HG02571 (cell line): Measurements from ENCODE around the gene MUC5AC.

Source experiments
- ATAC-seq: cut with Tn5 transposase; IDR thresholded peaks from one replicate; pipeline ENCODE4 v1.9.1; 2021; ENCODE audit warnings: mild to moderate bottlenecking, moderate library complexity; ENCODE audit not compliant: unreplicated experiment

The MUC5AC gene

DNA sequence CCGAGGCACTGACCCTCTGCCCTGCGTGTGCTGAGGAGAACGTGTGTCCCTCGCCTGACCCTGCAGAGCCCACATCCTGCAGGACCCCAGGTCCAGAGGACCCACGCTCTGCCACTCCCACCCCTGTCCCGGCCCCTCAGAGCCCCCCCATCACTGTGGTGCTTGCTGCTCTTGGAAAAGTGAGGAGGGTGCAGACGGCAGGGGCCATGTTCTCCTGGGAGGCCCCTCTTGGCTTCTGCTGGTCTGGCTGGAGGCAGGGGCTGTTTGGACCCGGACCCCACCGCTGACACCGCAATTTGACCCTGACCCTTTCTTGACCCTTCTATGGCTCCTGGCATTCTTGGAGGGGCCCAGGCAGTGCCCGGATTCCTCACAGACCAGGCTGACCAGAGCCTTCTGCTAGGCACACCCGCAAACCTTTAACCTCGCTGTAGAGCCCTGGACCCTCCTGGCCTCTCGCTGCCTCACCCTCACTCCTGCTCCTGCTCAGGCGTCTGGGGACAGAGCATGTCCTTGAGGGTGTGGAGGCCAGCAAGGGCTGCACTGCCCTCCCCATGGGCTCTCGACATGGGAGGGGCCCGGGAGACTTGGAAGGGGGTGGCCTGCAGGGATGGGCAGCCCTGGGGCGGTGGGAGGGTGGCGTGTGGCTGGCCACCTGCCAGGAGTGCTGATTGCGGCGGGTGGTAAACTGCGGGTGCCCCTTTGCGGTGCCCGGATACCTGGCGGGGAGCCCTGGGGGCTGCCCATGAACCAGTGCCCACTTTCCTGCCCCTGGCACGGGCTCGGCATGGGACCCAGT lies 37.0 kb upstream of the MUC5AC start:
- no peak for ATAC-seq

GRCh38 chr11:1121331-1121812 lies 36.4 kb upstream of the MUC5AC start:
- no peak for ATAC-seq

DNA sequence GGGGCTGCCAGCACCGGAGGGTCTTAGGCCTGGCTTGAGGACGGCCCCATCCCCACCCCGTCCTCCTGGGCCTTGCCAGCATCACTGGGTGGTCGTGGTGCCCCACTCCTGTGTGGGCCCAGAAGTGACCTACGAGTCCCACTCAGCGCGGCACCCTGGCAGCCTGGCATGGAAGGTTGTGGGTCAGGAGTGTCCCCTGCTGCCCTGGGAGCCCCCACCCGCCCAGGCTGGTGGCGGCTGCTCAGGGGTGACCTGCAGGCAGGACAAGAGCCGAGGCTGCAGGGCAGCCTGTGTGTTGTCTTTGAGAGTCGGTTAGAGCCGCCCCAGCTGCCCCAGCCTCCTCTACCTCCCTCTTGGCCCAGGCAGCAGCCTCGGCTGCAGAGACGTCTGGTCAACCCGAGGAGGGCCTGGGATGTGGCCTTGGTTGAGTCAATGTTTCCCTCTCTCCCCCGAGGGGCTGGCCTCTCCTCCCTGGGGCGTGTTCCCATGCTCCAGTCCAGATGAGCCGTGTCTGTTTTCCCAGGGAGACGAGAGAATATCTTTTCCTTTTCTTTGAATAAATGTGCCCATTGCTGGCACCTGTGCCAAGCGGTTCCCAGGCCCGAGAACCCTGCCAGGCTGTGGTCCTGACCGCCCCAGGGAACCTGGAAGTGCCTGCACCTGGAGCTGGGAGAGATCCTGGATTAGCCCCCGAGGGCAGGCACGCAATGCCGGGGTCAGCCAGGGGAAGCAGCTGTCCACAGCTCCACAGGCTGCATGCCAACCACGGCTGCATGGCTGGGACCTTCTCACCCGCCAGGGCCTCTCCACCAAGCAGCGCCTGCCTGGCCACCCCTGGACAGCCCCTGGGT lies 35.7 kb upstream of the MUC5AC start:
- ATAC-seq = no peak

- ATAC-seq = no peak
Measured at GRCh38 chr11:1122664-1123002, 35.1 kb upstream of the MUC5AC start.

DNA sequence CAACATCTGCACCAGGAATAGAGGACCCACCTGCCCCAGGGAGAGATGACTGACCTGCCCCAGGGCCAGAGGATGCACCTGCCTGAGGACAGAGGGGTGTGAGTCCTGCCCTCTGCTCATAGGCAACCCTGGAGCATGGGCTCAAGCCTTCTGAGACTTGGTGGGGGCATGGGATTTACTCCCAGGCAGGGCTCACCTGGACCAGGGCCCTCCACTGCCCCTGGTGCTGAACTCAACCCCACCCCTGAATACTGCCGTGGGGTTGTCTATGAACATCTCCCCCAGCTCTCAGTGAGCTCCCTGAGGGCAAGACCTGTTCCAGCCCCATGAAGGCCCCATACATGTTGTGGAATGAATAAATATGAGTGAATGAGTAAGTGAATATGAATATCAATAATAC lies 33.8 kb upstream of the MUC5AC start:
- ATAC-seq = no peak

- no peak for ATAC-seq
Measured at GRCh38 chr11:1125803-1126202, 31.9 kb upstream of the MUC5AC start.

- ATAC-seq = no peak
Measured at GRCh38 chr11:1126491-1126926, 31.2 kb upstream of the MUC5AC start.

GRCh38 chr11:1126935-1127663 lies 30.7 kb upstream of the MUC5AC start:
- no peak for ATAC-seq

DNA sequence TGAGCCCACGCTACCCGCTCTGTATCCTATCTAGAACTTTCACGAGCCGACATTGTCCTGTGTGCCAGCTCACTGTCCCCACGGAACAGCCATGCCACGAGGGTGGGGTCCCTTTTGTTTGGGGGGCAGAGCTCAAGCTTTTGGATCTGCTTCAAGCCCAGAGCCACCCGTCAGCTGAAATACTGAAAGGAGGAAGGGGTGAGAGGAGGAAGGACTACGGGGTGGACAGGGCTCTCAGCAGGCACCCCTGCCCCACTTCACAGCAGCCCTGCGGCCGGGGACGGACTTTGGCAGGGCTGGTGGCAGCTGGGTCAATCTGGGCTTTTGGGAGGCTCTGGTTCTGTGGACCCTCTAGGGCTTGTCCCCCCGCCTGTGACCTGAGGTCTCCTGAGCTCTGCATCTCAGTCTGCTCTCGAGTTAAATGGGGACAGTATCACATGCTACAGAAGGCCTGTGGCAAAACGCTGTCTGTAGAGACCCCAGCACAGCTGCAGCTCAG lies 30.0 kb upstream of the MUC5AC start:
- no peak for ATAC-seq

DNA sequence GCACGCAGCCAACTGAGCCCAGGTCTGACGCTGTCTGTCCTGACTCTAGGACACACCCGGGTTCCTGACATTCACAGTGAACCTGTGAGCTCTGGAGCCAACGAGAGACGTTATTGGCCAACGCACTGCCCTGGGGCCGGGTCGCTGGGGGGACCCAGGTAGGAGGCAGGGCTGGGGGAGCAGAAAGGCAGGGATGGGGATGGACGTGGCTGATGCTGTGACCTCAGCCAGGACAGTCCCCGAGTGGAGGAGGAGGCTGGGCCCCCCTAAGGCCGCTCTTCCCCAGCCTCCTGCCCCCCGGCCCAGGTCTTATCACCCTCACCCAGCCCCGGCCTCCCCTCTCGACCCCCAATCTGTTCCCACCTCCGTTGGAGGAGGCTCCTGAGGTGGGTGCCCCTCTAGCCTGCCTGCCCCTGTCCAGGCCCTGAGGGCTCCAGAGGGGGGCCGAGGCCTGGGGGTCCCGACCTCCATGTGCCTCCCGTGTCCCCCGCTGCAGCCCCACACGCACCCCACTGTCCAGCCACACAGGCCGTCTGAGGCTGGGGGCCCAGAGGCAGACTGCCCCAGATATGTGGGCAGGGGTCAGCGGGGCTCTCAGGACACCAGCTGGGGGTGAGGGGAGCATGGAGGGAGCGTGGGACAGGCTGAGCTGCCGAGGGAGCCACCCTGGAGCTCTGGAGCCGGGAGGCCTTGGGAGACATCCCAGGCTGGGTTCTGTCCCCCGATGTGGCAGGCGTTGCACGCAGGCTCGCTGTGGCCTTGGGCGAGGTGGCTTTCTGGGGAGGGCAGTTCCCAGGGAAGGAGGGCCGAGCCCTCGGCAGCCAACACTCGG lies 29.2 kb upstream of the MUC5AC start:
- no peak for ATAC-seq

DNA sequence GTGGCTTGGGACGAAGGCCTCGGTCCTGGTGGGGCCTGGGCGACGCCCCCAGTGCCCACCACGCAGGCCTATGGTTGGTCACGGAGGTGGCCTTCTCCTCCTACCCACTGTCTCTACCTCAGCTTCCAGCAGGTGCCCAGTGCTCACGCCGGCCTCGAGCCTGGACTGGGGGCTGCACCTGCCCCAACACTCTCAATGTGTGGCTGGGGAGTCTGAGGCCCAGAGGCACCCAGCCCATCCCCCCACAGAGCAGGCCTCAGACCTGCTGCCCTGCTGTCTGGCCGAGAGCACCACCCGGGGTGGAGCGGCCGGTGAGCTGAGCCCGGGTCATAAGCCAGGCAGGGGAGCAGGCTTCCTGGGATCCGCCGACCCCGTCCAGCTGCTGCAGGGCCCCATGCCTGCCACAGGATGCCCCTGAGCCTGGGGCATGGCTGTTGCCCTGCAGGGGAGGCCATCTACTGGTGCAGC lies 28.6 kb upstream of the MUC5AC start:
- no peak for ATAC-seq

- no peak for ATAC-seq
Measured at GRCh38 chr11:1129611-1130160, 28.1 kb upstream of the MUC5AC start.

DNA sequence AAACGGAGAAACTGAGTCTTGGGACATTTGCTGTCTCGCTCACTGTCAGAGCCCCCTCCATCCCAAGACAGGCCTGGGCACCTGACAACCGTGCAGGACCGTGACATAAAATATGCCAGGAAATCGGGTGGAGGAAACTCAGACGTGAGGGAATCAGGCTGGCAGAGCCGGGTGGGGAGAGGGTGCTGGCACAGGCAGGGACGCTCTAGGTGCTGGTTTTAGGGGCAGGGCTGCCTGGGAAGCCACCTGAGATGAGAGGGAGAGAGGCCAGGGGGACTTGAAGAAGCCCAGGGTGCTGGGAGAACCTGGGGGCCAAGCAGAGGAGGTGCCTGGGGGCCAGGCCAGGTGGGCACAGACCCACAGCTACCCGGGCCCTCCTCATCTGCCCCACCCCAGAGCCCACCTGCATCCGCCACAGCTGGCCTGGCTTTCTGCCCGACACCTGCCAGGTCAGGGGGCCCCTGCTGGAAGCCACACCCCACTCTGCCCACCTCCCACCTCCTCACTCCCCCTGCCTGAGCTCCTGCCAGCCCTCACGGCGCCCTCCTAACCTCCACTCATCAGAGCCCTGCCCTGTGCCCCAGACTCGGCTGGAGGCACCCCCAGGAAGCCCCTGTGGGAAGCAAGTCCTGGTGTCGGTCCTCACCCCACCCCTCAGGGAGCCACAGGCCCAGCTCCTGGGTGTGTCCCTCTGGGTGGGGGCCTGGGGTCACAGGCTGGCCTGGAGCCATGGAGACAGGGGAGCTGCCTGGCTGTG lies 27.3 kb upstream of the MUC5AC start:
- no peak for ATAC-seq

DNA sequence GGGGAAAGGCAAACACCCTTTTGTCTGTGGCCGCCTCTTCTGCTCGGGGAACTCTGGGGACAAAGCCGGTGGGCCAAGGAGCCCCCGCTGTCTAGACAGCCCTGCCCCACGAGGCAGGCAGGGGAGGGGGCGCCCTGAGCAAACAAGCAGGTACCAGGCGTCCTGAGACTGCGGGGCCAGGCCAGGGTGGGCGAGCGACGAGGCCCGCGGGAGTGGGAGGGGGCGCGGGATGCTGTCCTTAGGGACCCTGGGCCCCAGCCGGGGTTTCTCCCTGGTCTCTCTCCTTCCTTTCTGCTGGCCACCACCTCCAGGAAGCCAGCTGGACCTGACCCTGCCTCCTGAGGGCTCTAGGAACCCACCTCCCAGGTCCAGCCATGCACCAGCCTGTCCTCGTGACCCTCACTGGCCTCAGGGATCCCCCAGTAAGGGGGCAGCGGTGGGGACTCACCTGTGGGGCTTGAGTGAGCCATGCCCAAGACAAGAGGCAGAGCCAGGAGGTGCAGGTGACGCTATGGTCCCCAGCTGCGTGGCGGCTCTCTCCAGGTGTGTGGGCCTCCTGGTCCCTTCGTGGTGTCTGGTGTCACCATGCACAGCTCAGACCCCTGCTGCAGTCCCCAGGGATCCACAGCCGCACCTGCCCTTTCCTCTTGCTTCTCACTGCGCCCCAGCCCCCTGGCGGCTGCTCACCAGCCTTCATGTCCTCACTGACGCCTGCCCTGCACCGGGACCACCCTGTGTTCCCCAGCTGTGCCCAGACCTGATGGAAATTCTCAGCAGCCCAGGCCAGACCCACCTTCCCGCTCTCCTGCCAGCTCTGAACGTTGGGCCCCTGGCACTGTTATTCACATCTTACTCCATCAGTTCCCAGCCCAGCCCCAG lies 26.5 kb upstream of the MUC5AC start:
- ATAC-seq = no peak

DNA sequence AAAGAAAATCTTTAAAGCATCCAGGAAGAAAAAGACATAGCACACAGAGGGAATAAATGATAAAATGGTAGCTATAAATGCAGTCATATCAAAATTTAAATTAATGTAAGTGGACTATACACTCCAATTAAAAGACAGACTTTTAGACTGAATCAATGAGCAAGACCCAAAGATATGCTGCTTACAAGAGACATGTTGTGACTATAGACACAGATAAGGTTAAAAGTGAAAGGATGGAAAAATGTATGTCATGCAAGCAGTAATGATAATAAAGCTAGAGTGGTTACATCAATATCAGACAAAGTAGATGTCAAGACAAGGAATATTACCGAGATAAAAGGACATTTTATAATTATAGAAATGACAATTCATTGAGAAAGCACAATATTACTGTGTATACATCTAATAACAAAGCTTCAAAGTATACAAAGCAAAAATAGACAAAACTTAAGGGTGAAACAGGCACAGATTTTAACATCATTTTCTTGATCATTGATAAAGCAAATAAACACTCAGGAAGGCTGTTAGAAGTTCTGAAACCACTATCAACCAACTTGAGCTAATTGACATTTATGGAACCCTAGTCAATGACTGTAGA lies 22.8 kb upstream of the MUC5AC start:
- no peak for ATAC-seq

- no peak for ATAC-seq
Measured at GRCh38 chr11:1138097-1138496, 19.7 kb upstream of the MUC5AC start.

- ATAC-seq = no peak
Measured at GRCh38 chr11:1139441-1140083, 18.2 kb upstream of the MUC5AC start.
